ENCODE data around the gene BAIAP2L1.
"Not testable (repeated sequence)": the region's sequence is repeated elsewhere in the genome, so short reads cannot be mapped to it uniquely, and the experiment has no call there.

Gene BAIAP2L1

GRCh38 chr7:98321301-98321700 is 79.6 kb downstream of the BAIAP2L1 start:
- ATAC-seq (no peak), DNase-seq (no peak)

DNA sequence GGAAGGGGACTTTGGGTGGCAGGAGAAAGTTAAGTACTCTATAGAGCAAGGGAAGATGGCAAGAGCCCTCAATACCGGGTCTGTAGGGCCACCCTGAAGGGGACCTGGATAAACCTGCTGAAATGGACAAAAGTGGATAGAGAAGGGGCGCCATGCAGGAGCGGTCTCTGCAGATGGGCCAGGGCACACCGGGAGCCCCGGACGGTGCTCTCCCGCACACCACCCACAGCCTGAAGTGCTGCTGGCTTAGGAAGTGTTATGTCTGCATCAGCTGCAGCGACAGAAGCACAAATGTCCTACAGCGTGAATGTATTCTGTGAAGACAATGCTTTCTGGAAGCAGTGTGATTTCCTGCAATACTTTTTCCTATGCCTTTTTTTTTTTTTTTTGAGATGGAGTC is 81.7 kb downstream of the BAIAP2L1 start:
- no peak for ATAC-seq
- no peak for DNase-seq

DNA sequence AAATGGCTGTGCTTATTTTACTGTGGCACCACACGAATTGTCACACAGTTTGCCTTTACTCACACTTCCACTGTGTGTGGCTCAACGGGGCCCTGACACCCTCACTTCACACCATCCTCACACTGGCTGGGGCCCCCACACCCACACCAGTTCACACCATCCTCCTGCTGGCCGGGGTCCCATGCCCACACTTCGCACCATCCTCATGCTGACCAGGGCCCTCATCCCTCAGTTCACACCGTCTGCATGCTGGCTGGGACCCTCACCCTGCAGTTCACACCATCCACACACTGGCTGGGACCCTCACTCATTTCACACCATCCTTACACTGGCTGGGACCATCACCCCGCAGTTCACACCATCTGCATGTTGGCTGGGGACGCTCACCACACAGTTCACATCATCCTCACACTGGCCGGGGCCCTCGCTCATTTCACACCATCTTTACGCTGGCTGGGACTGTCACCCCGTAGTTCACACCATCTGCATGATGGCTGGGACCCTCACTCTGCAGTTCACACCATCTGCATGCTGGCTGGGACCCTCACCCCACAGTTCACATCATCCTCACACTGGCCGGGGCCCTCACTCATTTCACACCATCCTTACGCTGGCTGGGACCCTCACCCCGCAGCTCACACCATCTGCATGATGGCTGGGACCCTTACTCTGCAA is 83.4 kb downstream of the BAIAP2L1 start:
- ATAC-seq (no peak), DNase-seq (no peak)

DNA sequence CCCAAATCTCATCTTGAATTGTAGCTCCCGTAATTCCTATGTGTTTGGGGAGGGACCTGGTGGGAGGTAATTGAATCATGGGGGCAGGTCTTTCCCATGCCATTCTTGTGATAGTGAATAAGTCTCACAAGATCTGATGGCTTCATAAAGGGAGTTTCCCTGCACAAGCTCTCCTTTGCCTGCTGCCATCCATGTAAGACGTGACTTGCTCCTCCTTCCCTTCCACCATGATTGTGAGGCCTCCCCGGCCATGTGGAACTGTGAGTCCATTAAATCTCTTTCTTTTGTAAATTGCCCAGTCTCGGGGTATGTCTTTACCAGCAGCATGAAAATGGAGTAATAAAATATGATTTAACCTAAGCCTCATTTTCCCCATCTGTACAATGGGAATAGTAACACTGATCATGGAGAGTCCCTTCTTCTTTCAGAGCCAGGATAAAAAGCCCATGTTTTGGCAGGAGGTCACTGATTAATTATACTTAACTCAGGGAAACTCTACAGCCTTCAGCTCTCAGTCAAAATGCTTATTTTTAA is 84.8 kb downstream of the BAIAP2L1 start:
- ATAC-seq, DNase-seq: not testable (repeated sequence)

DNA sequence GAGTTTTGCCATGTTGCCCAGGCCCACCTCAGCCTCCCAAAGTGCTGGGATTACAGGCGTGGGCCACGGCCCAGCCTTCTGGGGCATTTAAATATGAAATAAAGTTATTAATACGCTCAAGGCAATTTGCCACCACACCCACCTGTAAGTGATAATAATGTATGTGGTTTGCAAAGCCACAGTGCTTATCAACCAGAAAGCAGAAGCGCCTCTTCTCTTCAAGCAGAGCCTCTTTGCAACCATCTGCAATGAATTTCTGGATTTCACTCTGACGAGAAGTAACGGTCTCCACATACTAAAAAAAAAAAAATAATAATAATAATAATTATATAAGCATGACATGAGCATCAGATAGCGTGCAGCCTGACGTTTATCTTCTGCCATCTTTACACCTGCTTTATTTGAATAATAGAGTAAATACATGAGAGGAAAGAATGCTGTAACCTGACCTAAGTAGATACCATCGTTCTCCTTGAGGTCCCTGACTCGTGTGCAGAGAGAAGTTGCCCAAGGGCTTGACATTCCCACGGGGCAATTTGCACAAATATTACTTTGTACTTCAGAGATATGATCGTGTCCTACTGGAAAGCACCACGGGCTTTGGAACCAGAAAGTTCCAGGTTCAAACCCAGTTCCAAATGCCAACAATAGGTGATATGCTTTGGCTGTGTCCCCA is 85.4 kb downstream of the BAIAP2L1 start:
- no peak for DNase-seq
- no peak for ATAC-seq

DNA sequence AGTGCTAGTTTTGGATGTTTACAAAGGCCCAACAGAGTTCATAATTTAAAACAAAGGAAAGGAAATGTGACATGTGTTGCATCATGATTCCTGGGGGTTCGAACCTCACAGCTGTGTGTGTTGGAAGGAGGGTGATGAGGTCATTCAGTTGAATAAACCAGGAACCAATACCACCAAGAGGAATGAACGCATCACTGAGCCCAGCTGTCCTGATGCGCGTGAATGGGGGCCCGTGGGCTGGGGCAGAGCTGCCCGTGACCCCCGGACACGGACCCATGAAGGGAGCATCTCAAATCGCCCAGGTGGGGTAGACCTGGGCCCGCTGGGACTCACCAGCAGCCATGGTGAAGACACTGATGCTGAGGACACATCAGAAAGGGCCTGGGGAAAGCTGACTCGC is 86.4 kb downstream of the BAIAP2L1 start:
- DNase-seq = peak; percentile 8
- no peak for ATAC-seq

DNA sequence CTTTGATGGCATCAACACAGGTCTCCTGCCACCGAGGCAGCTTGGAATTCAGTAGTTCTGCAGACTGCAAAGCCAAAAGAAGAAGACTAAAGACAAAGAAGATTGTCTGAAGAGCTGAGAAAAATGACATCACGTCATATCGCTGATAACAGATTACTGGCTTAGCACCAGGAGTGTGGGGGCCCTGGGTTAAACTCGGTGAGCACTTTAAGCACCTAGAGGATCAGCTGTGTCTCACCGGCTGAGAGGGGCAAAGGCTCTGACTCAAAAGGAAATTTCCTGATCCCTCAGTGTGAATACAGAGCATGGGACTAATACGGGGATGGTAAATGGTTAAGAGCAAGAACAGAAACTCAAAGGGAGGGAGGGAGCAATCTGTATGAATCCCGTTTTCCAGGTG is 88.7 kb downstream of the BAIAP2L1 start:
- DNase-seq (no peak), ATAC-seq (no peak)

DNA sequence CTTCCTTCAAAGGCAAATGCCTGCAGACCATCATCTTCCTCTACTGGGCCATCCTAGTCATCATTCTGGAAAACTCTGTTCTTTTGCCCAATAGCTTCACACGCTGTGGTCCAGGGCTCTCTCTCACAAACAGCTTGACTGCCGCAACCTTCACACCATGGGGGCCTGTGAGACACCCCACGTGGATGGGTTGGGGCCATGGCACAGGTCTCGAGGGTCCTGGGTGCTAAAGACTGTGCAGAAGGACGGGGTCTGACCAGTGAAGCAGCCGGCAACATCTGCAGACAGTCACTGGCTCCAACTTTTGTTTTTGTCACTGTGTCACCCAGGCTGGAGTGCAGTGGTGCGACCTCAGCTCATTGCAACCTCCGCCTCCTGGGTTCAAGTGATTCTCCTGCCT is 91.3 kb downstream of the BAIAP2L1 start:
- ATAC-seq = no peak
- no peak for DNase-seq

DNA sequence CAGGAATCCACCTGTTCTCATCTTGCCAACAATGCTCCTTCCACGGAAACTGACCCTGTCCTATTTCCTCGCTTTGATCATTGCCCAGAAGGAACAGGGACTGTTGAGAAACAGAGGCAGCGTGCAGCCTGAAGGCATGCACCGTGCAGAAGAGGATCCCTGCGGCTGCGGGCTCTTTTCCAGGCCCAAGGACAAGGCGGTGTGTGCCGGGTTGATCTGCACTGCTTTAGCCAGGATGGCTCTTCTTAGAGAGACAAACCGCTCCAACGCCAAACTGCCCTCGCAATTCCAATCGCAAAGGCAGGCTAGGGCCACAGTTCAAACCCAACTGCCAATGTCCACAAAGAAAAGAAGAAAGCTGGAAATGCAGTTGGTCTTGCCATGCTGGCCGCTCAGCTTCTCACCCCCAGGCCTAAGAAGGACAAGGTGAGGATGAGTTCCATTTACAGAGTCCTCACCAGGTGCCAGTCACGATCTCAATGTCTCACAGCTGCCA is 92.9 kb downstream of the BAIAP2L1 start:
- DNase-seq (no peak), ATAC-seq (no peak)

DNA sequence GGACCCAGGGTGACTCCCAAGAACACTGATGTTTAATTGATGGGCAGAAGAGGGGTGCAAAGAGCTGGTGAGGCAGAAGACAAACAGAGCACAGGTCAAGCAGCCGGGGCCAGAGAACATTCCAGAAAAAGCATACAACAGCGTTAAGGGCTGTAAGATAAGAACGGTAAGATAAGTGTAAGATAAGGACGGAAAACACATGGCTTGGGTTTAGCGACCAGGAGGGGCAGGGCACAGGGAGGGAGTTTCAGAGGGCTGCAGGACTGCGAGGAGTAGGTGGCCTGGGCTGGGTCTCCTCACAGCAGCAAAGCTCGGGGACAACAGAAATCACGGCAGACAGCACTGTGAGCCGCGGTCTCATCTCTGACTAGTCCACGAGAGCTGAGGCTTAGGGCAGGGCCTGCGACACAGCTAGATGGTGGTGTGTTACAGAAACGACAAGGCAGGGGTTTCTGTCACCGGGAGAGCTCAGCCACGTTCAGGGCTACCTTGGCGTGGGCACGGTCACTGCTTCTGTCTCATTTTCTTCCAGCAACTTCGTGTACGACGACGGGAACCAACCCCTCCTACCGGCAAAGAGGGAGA is 94.8 kb downstream of the BAIAP2L1 start:
- ATAC-seq = no peak

DNA sequence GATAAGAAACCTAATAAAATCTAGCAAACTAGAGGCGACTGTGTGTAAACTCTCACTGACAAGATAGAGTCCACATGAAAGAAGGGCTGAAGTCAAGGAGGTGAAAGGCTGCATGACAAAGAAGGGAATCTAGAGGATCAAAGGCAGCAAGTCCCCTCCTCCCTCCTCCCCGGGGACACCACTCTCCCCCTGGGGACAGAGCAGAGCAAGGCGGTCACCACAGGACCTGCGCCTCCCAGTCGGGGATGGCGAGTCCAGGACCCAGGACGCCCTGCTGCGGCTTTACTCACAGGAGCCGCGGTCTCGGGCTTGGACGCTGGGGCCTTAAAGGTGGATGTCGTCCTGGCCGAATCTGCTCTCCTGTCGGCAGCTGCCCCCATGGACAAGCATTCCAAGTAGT is 97.0 kb downstream of the BAIAP2L1 start:
- ATAC-seq (no peak), DNase-seq (no peak)

More for the DNA sequence above, 94.8 kb downstream of the BAIAP2L1 start:
- no peak for DNase-seq

DNA sequence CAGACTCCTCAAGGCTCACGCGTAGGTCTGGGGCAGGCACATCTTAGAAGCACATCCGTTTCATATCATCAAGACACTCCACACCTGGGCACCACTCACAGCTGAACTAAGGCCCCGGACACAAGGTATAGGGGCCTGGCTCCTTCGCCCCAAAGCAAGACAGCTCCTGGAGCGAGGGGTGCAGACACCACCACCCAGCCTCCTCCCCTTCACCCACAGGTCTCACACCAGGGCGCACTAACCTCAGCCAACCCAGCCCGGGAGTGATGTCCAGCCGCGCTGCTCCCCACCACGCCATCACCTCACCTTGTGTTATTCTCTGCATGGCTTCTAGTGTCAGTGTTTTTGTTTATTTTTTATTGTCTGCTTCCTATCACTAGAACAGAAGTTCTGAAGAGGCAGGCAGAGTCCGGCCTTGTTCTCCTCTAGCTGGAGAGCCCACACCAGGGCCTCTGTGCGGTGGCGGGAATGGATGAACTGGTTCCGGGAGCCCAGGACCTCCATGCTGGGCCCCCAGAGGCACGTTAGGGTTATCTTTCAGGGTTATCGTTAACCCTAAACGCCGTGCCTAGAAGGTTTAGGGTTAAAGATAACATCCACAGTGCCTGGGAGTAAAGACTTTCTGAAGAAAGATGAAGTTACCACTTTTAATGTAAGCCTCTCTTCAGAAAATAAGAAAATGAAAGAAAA is 97.6 kb downstream of the BAIAP2L1 start:
- ATAC-seq = no peak
- no peak for DNase-seq

GRCh38 chr7:98301693-98302470 is 99.0 kb downstream of the BAIAP2L1 start:
- no peak for DNase-seq

DNA sequence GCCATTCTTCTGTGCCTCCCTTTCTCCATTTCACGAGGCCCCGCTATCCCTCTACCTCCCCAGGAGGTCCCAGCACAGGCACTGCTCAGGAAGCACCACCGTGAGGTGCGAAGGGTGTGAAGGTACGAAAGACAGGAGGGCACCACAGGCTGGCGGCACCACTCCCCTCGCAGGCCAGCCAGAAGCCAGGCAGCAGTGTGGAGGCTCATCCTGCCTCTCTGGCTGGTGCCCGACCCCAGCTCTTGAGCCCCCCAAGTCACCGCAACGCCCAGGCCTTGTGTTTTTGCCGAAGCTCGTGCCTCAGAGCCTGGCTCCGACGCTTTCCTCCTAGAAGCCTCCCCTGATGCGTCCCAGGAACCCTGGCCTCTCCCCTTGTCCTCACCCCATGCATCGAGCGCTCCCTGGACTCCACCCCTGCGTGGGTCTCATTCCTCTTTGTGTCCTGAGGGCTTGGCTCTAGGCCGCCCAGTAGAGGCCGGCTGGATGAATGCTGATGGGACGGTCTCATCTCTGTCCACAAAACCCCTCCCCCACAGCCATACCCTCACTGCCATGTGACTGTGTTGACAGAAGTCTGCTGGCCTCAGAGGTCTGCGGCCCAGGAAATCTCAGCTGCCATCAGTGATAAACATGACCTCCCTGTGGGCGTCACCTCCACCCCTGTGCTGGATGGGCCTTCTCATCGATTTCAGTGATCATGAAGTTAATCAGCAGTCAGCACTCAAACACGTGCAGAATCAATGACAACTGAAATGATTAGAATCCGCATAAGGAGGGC is 100.1 kb downstream of the BAIAP2L1 start:
- ATAC-seq = no peak
- DNase-seq = no peak

More at GRCh38 chr7:98301693-98302470, 99.0 kb downstream of the BAIAP2L1 start:
- no peak for ATAC-seq

- no peak for DNase-seq
- ATAC-seq = no peak
Observed at GRCh38 chr7:98297626-98298286, 103.1 kb downstream of the BAIAP2L1 start.

- ATAC-seq (no peak), DNase-seq (no peak)
Observed at GRCh38 chr7:98296833-98297232, 104.1 kb downstream of the BAIAP2L1 start.

DNA sequence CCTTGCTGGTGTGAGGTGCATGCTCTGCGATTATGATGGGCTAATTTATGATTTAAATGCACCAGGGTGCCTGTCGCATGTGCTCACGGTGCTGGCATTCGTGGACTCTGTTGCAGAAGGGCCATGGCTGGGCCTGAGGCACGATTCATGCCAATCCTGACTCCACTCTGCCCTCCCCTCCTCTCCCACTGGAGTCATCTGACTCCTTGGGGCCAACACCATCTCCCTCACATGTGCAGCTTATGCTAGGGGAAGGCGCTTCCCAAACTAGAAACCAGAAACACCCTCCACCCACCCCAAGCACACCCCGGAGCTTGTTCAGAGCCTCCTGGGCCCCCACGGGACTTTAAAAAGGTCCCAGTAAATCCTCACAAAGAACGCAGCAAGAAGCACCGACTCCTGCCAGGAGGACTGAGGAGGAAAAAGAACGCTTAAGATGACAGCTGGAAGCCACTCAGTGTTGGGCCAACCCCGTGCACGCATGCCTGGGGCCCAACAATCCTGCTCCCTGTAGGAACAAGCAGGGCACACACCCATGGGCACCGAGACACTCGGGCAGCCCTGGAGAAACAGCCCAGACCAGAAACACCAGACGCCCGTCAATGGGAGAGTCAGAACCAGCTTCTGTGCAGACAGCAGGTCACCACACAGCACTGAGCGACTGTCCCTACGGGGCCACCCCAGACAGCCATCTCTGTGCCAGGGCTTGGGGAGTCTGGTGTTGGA is 105.3 kb downstream of the BAIAP2L1 start:
- DNase-seq (no peak), ATAC-seq (no peak)

- ATAC-seq (peak; percentile 64), DNase-seq (peak; percentile 39)
Observed at GRCh38 chr7:98294798-98295382, 106.0 kb downstream of the BAIAP2L1 start.

GRCh38 chr7:98294326-98294725 is 106.6 kb downstream of the BAIAP2L1 start:
- no peak for ATAC-seq
- no peak for DNase-seq
